Measurements from ENCODE around the gene PDXP. TPM values are rescaled to one million over a fixed set of nuclear protein-coding genes. Genes with fewer than 3 reads are reported as not detected.

The PDXP gene
- total RNA-seq: 9.2 and 10.0 TPM in 2 replicates

GRCh38 chr22:37658133-37659065 is at the start of gene PDXP:
Gene PDXP (plus strand): TSS chr22:37658723. CDS start chr22:37658783, 60 bp downstream.

GRCh38 chr22:37639070-37639760 is 19.3 kb upstream of the PDXP start, which contains the start of gene SH3BP1:
Gene SH3BP1 (plus strand): TSS chr22:37639669. CDS start chr22:37639788, 119 bp downstream.

GRCh38 chr22:37674951-37675929 is 16.7 kb downstream of the PDXP start, which contains the start of gene LGALS1:
Gene LGALS1 (plus strand): TSS chr22:37675636. CDS start chr22:37675703, 67 bp downstream.

GRCh38 chr22:37686002-37686982 is 27.8 kb downstream of the PDXP start, which contains the start of gene NOL12:
Gene NOL12 (plus strand): TSS chr22:37686343. CDS start chr22:37686393, 50 bp downstream.

GRCh38 chr22:37696657-37697537 is 38.4 kb downstream of the PDXP start, which contains the start of gene TRIOBP:
Gene TRIOBP (plus strand): TSS chr22:37697048. CDS start chr22:37701366, 4,318 bp downstream.

Other genes with a start within 250 kb of the PDXP start
- gene ELFN2, start 231.2 kb upstream of the PDXP start, total RNA-seq: 0.64 and 1.9 TPM in 2 replicates
- 0.43 and 2.2 TPM in 2 replicates for gene MFNG, start 172.3 kb upstream of the PDXP start, total RNA-seq
- gene CARD10, start 139.3 kb upstream of the PDXP start, total RNA-seq: 16.4 and 34.2 TPM in 2 replicates
- 11.7 and 36.1 TPM in 2 replicates for gene CDC42EP1, start 98.2 kb upstream of the PDXP start, total RNA-seq
- gene LGALS2, start 78.6 kb upstream of the PDXP start, total RNA-seq: not detected in 2 replicates
- 31.1 and 41.7 TPM in 2 replicates for gene GGA1, start 49.9 kb upstream of the PDXP start, total RNA-seq
- 28.1 and 42.4 TPM in 2 replicates for gene SH3BP1, start 19.1 kb upstream of the PDXP start, total RNA-seq
- gene LGALS1, start 16.9 kb downstream of the PDXP start, total RNA-seq: 1,268 and 2,738 TPM in 2 replicates
- 20.0 and 35.9 TPM in 2 replicates for gene NOL12, start 27.6 kb downstream of the PDXP start, total RNA-seq
- gene TRIOBP, start 38.3 kb downstream of the PDXP start, total RNA-seq: 49.0 and 54.7 TPM in 2 replicates
- gene GCAT, start 149.2 kb downstream of the PDXP start, total RNA-seq: 23.4 and 26.4 TPM in 2 replicates
- not detected in 2 replicates for gene GALR3, start 164.7 kb downstream of the PDXP start, total RNA-seq
- 15.8 and 20.0 TPM in 2 replicates for gene ANKRD54, start 185.6 kb downstream of the PDXP start, total RNA-seq
- gene EIF3L, start 190.7 kb downstream of the PDXP start, total RNA-seq: 380 and 527 TPM in 2 replicates
- 134 and 190 TPM in 2 replicates for gene MICALL1, start 247.6 kb downstream of the PDXP start, total RNA-seq